GM12891 (cell line): ENCODE data around the gene TBX18.

Experiments used
- PAX5 ChIP-seq: IDR thresholded peaks from 2 replicates; pipeline ENCODE4 v1.6.1; 2011; ENCODE audit warnings: low read length, moderate library complexity, mild to moderate bottlenecking; ENCODE audit not compliant: insufficient read depth, severe bottlenecking
- POLR2A ChIP-seq: IDR thresholded peaks from 2 replicates; pipeline ENCODE4 v1.6.1; 2011; ENCODE audit warnings: low read depth, low read length, control low read depth
- POLR2AphosphoS5 ChIP-seq: IDR thresholded peaks from 2 replicates; pipeline ENCODE4 v1.6.1; 2011; ENCODE audit warnings: low read depth, low read length, control low read depth
- POU2F2 ChIP-seq: IDR thresholded peaks from 2 replicates; pipeline ENCODE4 v1.6.1; 2011; ENCODE audit warnings: low read depth, mild to moderate bottlenecking, control low read depth, low read length, moderate library complexity
- SPI1 ChIP-seq: IDR thresholded peaks from 2 replicates; pipeline ENCODE4 v1.6.1; 2011; ENCODE audit warnings: low read depth, low read length, control low read depth
- TAF1 ChIP-seq: IDR thresholded peaks from 2 replicates; pipeline ENCODE4 v1.6.1; 2011; ENCODE audit warnings: low read depth, low read length, control low read depth

DNA sequence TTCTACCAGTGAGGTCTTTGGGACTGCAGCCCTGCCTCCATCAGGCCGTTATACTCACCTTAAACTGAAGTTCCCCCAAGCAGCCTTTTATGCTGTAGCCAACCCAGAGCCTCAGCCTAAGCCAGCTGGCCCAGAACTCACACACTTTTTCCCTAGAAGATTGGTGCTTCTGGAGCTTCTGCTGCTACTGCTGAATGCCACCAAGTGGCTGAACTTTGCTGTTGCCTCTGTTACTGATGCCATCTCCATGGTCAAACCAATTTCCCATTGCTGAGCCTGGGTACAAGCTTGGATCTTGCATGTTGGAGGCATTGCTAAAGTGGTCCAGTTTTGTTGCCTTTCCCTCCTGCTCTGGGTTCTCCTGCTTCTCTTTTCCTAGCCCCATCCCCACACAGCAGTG is 15.0 kb upstream of the TBX18 start:
- no peak for TF ChIP-seq POLR2AphosphoS5
- no peak for TF ChIP-seq PAX5
- no peak for TF ChIP-seq TAF1
- no peak for TF ChIP-seq POLR2A
- no peak for TF ChIP-seq POU2F2
- no peak for TF ChIP-seq SPI1
